ENCODE results near the gene C1orf35. TPM values are rescaled to one million over a fixed set of nuclear protein-coding genes. Genes with fewer than 3 reads are reported as not detected.

The C1orf35 gene
- total RNA-seq, 6 experiments from 2014 or later = 3.4 to 6.3 (median 5.2) TPM

DNA sequence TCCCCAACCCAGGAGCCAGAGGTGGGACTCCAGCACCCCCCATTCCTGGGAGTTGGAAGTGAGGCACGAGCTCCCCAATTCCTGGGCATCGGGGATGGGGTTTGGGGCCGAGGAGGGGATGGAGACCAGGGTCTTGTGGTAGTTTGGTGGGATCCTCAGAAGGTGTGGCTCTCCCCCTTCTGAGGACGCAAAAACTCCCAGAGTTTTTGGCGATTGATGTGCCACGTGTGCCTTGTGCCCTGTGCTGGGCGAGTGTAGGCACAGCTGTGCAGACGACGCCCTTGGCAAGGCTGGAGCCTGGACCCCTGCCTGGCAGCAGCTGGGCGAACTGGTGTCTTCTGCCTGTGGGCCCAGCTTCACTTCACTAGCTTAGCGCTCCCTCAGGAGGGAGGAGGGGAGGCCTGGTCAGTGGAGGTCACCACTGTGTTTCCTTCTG lies 39.6 kb upstream of the C1orf35 start:
- no peak for ATAC-seq

GRCh38 chr1:228142155-228142691 lies 39.1 kb upstream of the C1orf35 start:
- intact Hi-C loops (cut with DNase I) = no loop called here
- 60% methylated on average over 1 of the region's 16 CpGs for WGBS (ENCODE audit: insufficient coverage, low coverage, low lambda C conversion rate, missing lambda C conversion rate)
- ATAC-seq = no peak

More for the DNA sequence above, 39.6 kb upstream of the C1orf35 start:
- H3K27me3 ChIP-seq = no peaks in the 10 kb centered on the region
- H3K27ac ChIP-seq = no peak overlapping the region
- H3K4me1 ChIP-seq = peaks cover 0 to 21% (median 15%) of the 10 kb centered on the region in 4 donors
- peaks cover 0 to 4% (median 2%) of the 10 kb centered on the region in 4 donors for H3K36me3 ChIP-seq
- TF ChIP-seq POLR2A (IDR thresholded peaks at IDR 0.05) (no peak), CTCF (IDR thresholded peaks at IDR 0.05) (no peak)
- peak in 1 of 3 donors; percentile 39 for DNase-seq
- WGBS (ENCODE audit: insufficient coverage, low coverage, low lambda C conversion rate, missing lambda C conversion rate) = 40% methylated on average over 1 of the region's 11 CpGs
- intact Hi-C loops (cut with DNase I) = no loop called here
- no peak overlapping the region for H3K4me3 ChIP-seq
- H3K9me3 ChIP-seq = no peaks in the 10 kb centered on the region

GRCh38 chr1:228141226-228142044 lies 38.3 kb upstream of the C1orf35 start:
- ATAC-seq = peak in 1 of 4 donors; percentile 18
- Histone ChIP-seq H3K27ac (peak overlapping the region; percentile 93 to 99 (median 98)), H3K4me3 (peak overlapping the region; percentile 92 to 99 (median 95)), H3K27me3 (no peaks in the 10 kb centered on the region), H3K4me1 (peaks cover 0 to 21% (median 15%) of the 10 kb centered on the region in 4 donors), H3K36me3 (peaks cover 0 to 4% (median under 1%) of the 10 kb centered on the region in 4 donors), H3K9me3 (no peaks in the 10 kb centered on the region)
- DNase-seq = peak; percentile 49 to 64 (median 62)
- no peak for TF ChIP-seq CTCF (IDR thresholded peaks at IDR 0.05)
- no peak for TF ChIP-seq POLR2A (IDR thresholded peaks at IDR 0.05)
- 0% methylated on average over 2 of the region's 27 CpGs for WGBS (ENCODE audit: insufficient coverage, low coverage, low lambda C conversion rate, missing lambda C conversion rate)
- intact Hi-C loops (cut with DNase I) = no loop called here

More at GRCh38 chr1:228142155-228142691, 39.1 kb upstream of the C1orf35 start:
- no peaks in the 10 kb centered on the region for H3K9me3 ChIP-seq
- no peak for TF ChIP-seq CTCF (IDR thresholded peaks at IDR 0.05)
- TF ChIP-seq POLR2A (IDR thresholded peaks at IDR 0.05) = no peak
- peak overlapping the region in 2 of 3 donors; percentile 98 to 99 for H3K27ac ChIP-seq
- no peaks in the 10 kb centered on the region for H3K27me3 ChIP-seq
- H3K4me3 ChIP-seq = peak overlapping the region in 1 of 3 donors; percentile 99
- DNase-seq = peak; percentile 24 to 56 (median 47)
- H3K36me3 ChIP-seq = peaks cover 0 to 4% (median under 1%) of the 10 kb centered on the region in 4 donors
- peaks cover 0 to 21% (median 15%) of the 10 kb centered on the region in 4 donors for H3K4me1 ChIP-seq

GRCh38 chr1:228140724-228141225 lies 37.6 kb upstream of the C1orf35 start:
- no peak for ATAC-seq
- TF ChIP-seq CTCF (IDR thresholded peaks at IDR 0.05) = no peak
- intact Hi-C loops (cut with DNase I) = no loop called here

More at GRCh38 chr1:228140724-228141225, 37.6 kb upstream of the C1orf35 start:
- peak overlapping the region; percentile 92 to 99 (median 95) for H3K4me3 ChIP-seq
- H3K27ac ChIP-seq = peak overlapping the region; percentile 93 to 99 (median 98)
- H3K36me3 ChIP-seq = peaks cover 0 to under 1% (median under 1%) of the 10 kb centered on the region in 4 donors
- no peaks in the 10 kb centered on the region for H3K27me3 ChIP-seq
- peaks cover 0 to 21% (median 15%) of the 10 kb centered on the region in 4 donors for H3K4me1 ChIP-seq
- whole genome bisulfite sequencing (ENCODE audit: insufficient coverage, low coverage, low lambda C conversion rate, missing lambda C conversion rate) = 0% methylated on average over 6 of the region's 25 CpGs
- peak in 1 of 3 donors; percentile 23 for DNase-seq
- H3K9me3 ChIP-seq = no peaks in the 10 kb centered on the region
